GM12875 (cell line): Measurements from ENCODE around the gene TBC1D10A.

ENCODE experiments used
- H3K4me3 ChIP-seq: one replicate; pipeline ENCODE4 v1.5.1; 2011; ENCODE audit warnings: low read depth, low read length, control low read depth
- TF ChIP-seq, protein P1 (sequence below): IDR thresholded peaks from 2 replicates; pipeline ENCODE4 v1.5.1; 2011; ENCODE audit warnings: low read depth, mild to moderate bottlenecking, control low read depth, inconsistent platforms, low read length, moderate library complexity, borderline replicate concordance; ENCODE audit not compliant: insufficient read depth

Gene TBC1D10A

DNA sequence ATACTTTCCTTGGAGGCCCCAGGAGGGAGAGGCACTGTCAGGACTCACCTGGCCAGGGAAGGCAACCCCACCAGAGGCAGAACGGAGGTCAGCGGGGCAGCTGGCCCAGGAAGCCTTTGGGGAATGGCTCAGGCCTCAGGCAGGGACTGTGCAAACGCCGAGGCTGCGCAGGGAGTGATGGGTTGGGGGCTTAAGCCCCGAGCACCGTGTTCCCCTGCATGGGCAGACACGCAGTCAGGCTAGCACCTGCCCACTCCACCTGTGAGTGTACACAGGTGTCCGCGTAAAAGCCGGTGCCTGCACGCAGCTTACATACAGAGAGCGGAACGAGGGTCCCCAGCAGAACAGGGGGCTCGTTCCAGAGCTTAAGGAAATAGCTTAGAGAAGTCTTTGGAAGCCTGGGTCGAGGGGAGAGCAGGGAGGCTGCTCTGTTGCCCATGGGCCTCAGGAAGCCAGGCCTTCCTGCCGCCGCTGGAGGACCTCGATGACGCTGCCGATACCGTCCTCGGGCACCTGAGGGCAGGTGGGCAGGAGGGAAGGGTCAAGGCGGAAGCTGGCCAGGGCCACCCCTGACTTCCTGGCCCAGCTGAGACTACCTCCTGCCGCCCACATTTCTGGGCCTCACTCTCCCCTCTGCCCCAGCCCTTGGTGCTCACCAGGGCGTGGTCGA lies 41.4 kb downstream of the TBC1D10A start:
- TF ChIP-seq, protein P1, sequence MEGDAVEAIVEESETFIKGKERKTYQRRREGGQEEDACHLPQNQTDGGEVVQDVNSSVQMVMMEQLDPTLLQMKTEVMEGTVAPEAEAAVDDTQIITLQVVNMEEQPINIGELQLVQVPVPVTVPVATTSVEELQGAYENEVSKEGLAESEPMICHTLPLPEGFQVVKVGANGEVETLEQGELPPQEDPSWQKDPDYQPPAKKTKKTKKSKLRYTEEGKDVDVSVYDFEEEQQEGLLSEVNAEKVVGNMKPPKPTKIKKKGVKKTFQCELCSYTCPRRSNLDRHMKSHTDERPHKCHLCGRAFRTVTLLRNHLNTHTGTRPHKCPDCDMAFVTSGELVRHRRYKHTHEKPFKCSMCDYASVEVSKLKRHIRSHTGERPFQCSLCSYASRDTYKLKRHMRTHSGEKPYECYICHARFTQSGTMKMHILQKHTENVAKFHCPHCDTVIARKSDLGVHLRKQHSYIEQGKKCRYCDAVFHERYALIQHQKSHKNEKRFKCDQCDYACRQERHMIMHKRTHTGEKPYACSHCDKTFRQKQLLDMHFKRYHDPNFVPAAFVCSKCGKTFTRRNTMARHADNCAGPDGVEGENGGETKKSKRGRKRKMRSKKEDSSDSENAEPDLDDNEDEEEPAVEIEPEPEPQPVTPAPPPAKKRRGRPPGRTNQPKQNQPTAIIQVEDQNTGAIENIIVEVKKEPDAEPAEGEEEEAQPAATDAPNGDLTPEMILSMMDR, result no peak
- no peak overlapping the region for H3K4me3 ChIP-seq

DNA sequence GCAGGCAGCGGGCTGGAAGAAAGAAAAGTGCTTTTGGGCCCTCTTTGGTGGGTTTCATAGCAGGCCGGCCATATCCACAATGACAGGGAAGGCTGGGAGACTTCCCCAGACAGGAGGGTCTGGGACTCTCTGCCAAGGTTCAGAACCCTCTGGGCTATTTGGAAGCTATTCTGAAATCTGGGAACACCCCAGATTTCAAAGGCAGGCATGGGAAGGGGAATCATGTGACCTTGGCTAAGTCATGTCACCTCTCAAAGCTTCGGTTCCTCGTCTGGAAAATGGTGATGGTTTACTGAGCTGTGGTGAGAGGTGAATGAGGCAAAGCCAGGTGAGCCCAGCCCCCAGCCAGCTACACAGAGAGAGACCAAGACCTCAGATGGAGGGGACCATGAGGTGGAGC lies 42.1 kb downstream of the TBC1D10A start:
- TF ChIP-seq, protein P1, result no peak
- H3K4me3 ChIP-seq, result no peak overlapping the region

GRCh38 chr22:30284172-30284571 lies 42.6 kb downstream of the TBC1D10A start:
- H3K4me3 ChIP-seq, result no peak overlapping the region
- TF ChIP-seq, protein P1, result no peak

GRCh38 chr22:30283342-30283741 lies 43.4 kb downstream of the TBC1D10A start:
- TF ChIP-seq, protein P1, result no peak
- no peak overlapping the region for H3K4me3 ChIP-seq

- no peak overlapping the region for H3K4me3 ChIP-seq
- TF ChIP-seq, protein P1, result no peak
These were observed 44.1 kb downstream of the TBC1D10A start for GRCh38 chr22:30282616-30283046.

DNA sequence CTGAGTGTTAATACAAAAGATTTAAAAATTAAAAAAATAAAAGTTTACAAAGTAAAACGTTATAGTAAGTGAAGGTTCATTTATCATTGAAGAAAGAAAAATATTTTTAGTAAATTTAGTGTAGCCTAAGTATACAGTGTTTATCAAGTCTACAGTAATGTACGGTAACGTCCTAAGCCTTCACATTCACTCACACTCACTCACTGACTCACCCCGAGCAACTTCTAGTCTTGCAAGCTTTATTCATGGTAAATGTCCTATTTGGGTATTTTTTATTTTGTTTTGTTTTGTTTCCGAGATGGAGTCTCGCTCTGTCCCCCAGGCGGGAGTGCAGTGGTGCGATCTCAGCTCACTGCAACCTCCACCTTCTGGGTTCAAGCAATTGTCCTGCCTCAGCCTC lies 46.2 kb downstream of the TBC1D10A start:
- TF ChIP-seq, protein P1, result no peak
- no peak overlapping the region for H3K4me3 ChIP-seq

DNA sequence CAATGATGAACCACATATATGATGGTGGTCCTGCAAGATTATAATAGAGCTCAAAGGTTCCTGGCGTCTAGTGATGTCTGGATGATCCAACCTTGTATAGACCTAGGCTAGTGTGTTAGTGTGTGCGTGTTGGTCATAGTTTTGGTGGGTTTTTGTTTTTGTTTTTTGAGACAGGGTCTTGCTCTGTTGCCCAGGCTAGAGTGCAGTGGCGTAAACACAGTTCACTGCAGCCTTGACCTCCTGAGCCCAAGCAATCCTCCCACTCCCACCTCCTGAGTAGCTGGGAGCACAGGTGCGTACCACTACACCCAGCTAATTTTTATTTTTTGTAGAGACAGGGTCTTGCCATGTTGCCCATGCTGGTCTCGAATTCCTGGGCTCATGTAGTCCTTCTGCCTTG lies 46.8 kb downstream of the TBC1D10A start:
- H3K4me3 ChIP-seq, result no peak overlapping the region
- TF ChIP-seq, protein P1, result no peak
